ENCODE results near the gene TP73. TPM values are rescaled to one million over a fixed set of nuclear protein-coding genes. Genes with fewer than 3 reads are reported as not detected.
A peak's percentile ranks its signal among the peaks of the same experiment; 100 is the strongest.

Gene TP73
- total and polyA plus RNA-seq, 2 donors (not counting 1 experiment from before 2014, with no cell fraction given) = 1.2 to 2.4 TPM

DNA sequence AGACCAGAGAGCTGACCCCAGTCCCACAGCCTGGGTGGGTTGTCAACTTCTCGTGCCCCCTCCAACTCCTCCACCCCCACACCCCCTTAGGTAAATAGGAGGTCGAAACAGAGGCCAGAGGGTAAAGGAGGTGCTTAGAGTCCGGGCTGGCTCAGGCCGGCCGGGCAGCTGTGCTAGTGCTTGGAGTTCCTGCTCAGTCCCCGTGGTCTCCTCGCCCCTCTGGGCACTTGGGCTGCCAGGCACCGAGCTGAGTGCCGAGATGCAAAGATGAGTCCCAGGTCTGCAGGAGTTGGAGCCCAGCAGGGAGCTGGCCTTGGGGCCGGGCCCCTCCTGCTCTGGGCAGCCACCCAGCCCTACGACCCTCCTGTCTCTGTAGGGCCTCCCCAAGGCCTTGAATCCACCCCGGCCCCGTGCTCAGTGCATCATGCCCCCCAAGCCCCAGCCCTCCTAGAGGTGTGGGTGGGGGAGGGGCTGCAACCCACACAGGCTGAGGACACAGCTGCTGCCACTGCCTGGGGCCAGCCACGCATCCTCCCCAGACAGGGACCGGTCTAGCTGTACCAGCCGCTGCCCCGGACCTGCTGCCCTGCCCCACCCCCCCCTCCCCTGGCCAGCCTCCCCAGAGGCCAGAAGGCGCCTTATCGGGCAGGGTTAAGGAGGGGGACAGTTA lies 122.1 kb downstream of the TP73 start:
- intact Hi-C loops (cut with micrococcal nuclease) = no loop called here
- Mint-ChIP-seq H3K27ac (no peak overlapping the region), H3K4me1 (peaks cover 23% of the 10 kb centered on the region), H3K27me3 (no peaks in the 10 kb centered on the region), H3K9me3 (ENCODE audit: insufficient read depth) (no peaks in the 10 kb centered on the region), H3K4me3 (no peak overlapping the region)
- Histone ChIP-seq H2AFZ (ENCODE audit: insufficient read depth, low read depth, low read length, poor library complexity, severe bottlenecking) (no peak overlapping the region), H3K9ac (ENCODE audit: low read length) (no peak overlapping the region), H3K4me3 (ENCODE audit: control extremely low read depth in 1 of 5, extremely low read depth in 1 of 5, insufficient read depth in 1 of 5, low read depth in 2 of 5, low read length in 4 of 5) (no peak overlapping the region), H3K79me2 (ENCODE audit: control insufficient read depth, insufficient read depth, low read length) (no peaks in the 10 kb centered on the region), H3K27me3 (replicated peaks in 1 of 4; ENCODE audit: control extremely low read depth in 1 of 4, control insufficient read depth in 3 of 4, insufficient read depth in 4 of 4, low read length in 3 of 4) (no peaks in the 10 kb centered on the region), H3K36me3 (replicated peaks in 1 of 2; ENCODE audit: control extremely low read depth in 1 of 2, control insufficient read depth in 1 of 2, extremely low read depth in 1 of 2, insufficient read depth in 2 of 2, low read length in 1 of 2) (no peaks in the 10 kb centered on the region), H3K4me2 (replicated peaks; ENCODE audit: low read depth, low read length, poor library complexity, severe bottlenecking) (no peak overlapping the region), H3K4me1 (ENCODE audit: control insufficient read depth in 2 of 2, insufficient read depth in 2 of 2, low read length in 2 of 2) (peaks cover 19 to 33% of the 10 kb centered on the region in 2 donors), H3K9me3 (ENCODE audit: control extremely low read depth in 1 of 3, control insufficient read depth in 2 of 3, insufficient read depth in 1 of 3, low read length in 2 of 3) (no peaks in the 10 kb centered on the region), H3K27ac (ENCODE audit: low read length in 2 of 2) (no peak overlapping the region), H4K20me1 (ENCODE audit: control insufficient read depth, insufficient read depth, low read length, poor library complexity, severe bottlenecking) (no peaks in the 10 kb centered on the region)
- CTCF ChIA-PET = interaction anchor here (0.6 to 2.2 kb wide), 3 partner anchors 13 to 28 kb away, joined by 3 to 8 read pairs (median 4); no protein-coding TSS in a partner anchor
- TF ChIP-seq, protein P1, sequence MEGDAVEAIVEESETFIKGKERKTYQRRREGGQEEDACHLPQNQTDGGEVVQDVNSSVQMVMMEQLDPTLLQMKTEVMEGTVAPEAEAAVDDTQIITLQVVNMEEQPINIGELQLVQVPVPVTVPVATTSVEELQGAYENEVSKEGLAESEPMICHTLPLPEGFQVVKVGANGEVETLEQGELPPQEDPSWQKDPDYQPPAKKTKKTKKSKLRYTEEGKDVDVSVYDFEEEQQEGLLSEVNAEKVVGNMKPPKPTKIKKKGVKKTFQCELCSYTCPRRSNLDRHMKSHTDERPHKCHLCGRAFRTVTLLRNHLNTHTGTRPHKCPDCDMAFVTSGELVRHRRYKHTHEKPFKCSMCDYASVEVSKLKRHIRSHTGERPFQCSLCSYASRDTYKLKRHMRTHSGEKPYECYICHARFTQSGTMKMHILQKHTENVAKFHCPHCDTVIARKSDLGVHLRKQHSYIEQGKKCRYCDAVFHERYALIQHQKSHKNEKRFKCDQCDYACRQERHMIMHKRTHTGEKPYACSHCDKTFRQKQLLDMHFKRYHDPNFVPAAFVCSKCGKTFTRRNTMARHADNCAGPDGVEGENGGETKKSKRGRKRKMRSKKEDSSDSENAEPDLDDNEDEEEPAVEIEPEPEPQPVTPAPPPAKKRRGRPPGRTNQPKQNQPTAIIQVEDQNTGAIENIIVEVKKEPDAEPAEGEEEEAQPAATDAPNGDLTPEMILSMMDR (IDR thresholded peaks at IDR 0.05) = no peak
- no peak for TF ChIP-seq EZH2 (IDR thresholded peaks at IDR 0.05; ENCODE audit: borderline replicate concordance, insufficient read depth, low read depth, low read length, poor library complexity, severe bottlenecking)
- DNase-seq = no peak
- POLR2A ChIA-PET = interaction anchor here (1.4 kb wide), 1 partner anchor 22 kb away, joined by 5 read pairs; the partner anchor contains the start of gene LRRC47
- 94% methylated on average over 13 of the region's 19 CpGs for WGBS (ENCODE audit: insufficient coverage)
- no peak for ATAC-seq (ENCODE audit: low read depth)

DNA sequence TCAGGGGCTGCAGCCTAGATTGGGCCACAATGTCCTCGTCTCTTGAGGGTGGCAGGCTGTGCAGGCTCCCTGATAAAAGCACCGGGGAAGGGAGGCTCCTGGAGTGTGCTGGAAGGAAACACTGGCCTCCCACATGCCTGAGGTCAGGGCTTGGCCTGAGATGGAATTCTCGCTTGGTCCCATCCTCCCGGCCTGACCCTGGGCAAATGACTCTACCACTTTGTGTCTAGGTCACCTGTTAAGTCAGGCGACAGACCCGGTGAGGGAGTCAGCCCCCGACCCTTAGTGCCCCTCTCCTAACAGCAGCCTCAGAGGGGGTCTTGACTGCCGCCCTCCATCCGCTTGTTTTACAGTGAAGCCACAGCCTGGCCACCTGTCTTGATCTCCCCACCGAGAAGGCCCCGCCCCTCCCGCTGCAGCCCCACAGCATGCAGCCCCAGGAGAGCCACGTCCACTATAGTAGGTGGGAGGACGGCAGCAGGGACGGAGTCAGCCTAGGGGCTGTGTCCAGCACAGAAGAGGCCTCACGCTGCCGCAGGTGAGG lies 122.7 kb downstream of the TP73 start:
- Histone ChIP-seq H3K9me3 (ENCODE audit: control extremely low read depth in 1 of 3, control insufficient read depth in 2 of 3, insufficient read depth in 1 of 3, low read length in 2 of 3) (no peaks in the 10 kb centered on the region), H4K20me1 (ENCODE audit: control insufficient read depth, insufficient read depth, low read length, poor library complexity, severe bottlenecking) (no peaks in the 10 kb centered on the region), H3K36me3 (replicated peaks in 1 of 2; ENCODE audit: control extremely low read depth in 1 of 2, control insufficient read depth in 1 of 2, extremely low read depth in 1 of 2, insufficient read depth in 2 of 2, low read length in 1 of 2) (peaks cover 0 to 6% of the 10 kb centered on the region in 2 experiments), H3K4me3 (ENCODE audit: control extremely low read depth in 1 of 5, extremely low read depth in 1 of 5, insufficient read depth in 1 of 5, low read depth in 2 of 5, low read length in 4 of 5) (no peak overlapping the region), H2AFZ (ENCODE audit: insufficient read depth, low read depth, low read length, poor library complexity, severe bottlenecking) (no peak overlapping the region), H3K4me1 (ENCODE audit: control insufficient read depth in 2 of 2, insufficient read depth in 2 of 2, low read length in 2 of 2) (peaks cover 19 to 33% of the 10 kb centered on the region in 2 donors), H3K4me2 (replicated peaks; ENCODE audit: low read depth, low read length, poor library complexity, severe bottlenecking) (peak overlapping the region; percentile 43), H3K79me2 (ENCODE audit: control insufficient read depth, insufficient read depth, low read length) (no peaks in the 10 kb centered on the region), H3K9ac (ENCODE audit: low read length) (no peak overlapping the region), H3K27ac (ENCODE audit: low read length in 2 of 2) (no peak overlapping the region), H3K27me3 (replicated peaks in 1 of 4; ENCODE audit: control extremely low read depth in 1 of 4, control insufficient read depth in 3 of 4, insufficient read depth in 4 of 4, low read length in 3 of 4) (no peaks in the 10 kb centered on the region)
- Mint-ChIP-seq H3K27ac (peak overlapping the region; percentile 59), H3K27me3 (no peaks in the 10 kb centered on the region), H3K4me1 (peaks cover 23% of the 10 kb centered on the region), H3K9me3 (ENCODE audit: insufficient read depth) (no peaks in the 10 kb centered on the region), H3K4me3 (peak overlapping the region; percentile 29)
- CTCF ChIA-PET = interaction anchor here (1.1 to 2.2 kb wide), 5 partner anchors 12 to 122 kb away, joined by 3 to 14 read pairs (median 4); partner anchors contain the start of gene LRRC47
- TF ChIP-seq, protein P1 (IDR thresholded peaks at IDR 0.05) = no peak
- POLR2A ChIA-PET = no interaction called here
- WGBS (ENCODE audit: insufficient coverage) = 43% methylated on average over 16 of the region's 17 CpGs
- DNase-seq = no peak
- ATAC-seq (ENCODE audit: low read depth) = no peak
- intact Hi-C loops (cut with micrococcal nuclease) = no loop called here

All from B cell (primary cell).